SU-DHL-6 (cell line): Measurements from ENCODE around the gene MRFAP1.

Experiments used
- H2AFZ ChIP-seq: fragments of 200-600 bp; sonication (generic); 2 replicates; pipeline ENCODE4 v1.6.1; 2014; ENCODE audit warnings: low read depth, mild to moderate bottlenecking, moderate library complexity, mixed read lengths, antibody characterized with exemption, low read length; ENCODE audit not compliant: severe bottlenecking
- H3F3A ChIP-seq: fragments of 200-600 bp; shearing (Covaris generic); 2 replicates; pipeline ENCODE4 v1.6.0; 2016; ENCODE audit warnings: antibody characterized with exemption, mild to moderate bottlenecking; ENCODE audit not compliant: insufficient read depth
- H3K27ac ChIP-seq: fragments of 200-600 bp; sonication (generic); 2 replicates; pipeline ENCODE4 v1.5.1; 2016; ENCODE audit warnings: low read depth, mild to moderate bottlenecking, low read length, moderate library complexity, mixed read lengths
- H3K27me3 ChIP-seq: fragments of 200-600 bp; sonication (generic), shearing (Covaris generic); 2 replicates; pipeline ENCODE4 v1.6.0; 2014; ENCODE audit warnings: mild to moderate bottlenecking, low read length
- H3K36me3 ChIP-seq: fragments of 200-600 bp; sonication (generic); 2 replicates; pipeline ENCODE4 v1.6.1; 2014; ENCODE audit warnings: mild to moderate bottlenecking, low read length, mixed read lengths
- H3K4me2 ChIP-seq: fragments of 300-600, 200-600 bp; shearing (Covaris generic), sonication (generic); 2 replicates; pipeline ENCODE4 v1.6.0; 2014; ENCODE audit warnings: low read length, low read depth, mild to moderate bottlenecking; ENCODE audit not compliant: poor library complexity, severe bottlenecking
- H3K4me3 ChIP-seq: fragments of 200-600 bp; sonication (generic); 2 replicates; pipeline ENCODE4 v1.5.1; 2014; ENCODE audit warnings: antibody characterized with exemption, low read length, mild to moderate bottlenecking, mixed read lengths; ENCODE audit not compliant: insufficient read depth, poor library complexity, severe bottlenecking
- H3K79me2 ChIP-seq: fragments of 200-600 bp; sonication (generic); 2 replicates; pipeline ENCODE4 v1.6.1; 2014; ENCODE audit warnings: mild to moderate bottlenecking, low read length, moderate library complexity; ENCODE audit not compliant: insufficient read depth
- H3K9ac ChIP-seq: fragments of 200-600 bp; sonication (generic); 2 replicates; pipeline ENCODE4 v1.7.0; 2014; ENCODE audit warnings: mild to moderate bottlenecking, low read length
- H3K9me2 ChIP-seq: fragments of 200-600 bp; sonication (generic); replicated peaks from 2 replicates; pipeline ENCODE4 v1.6.1; 2014; ENCODE audit warnings: low read length; ENCODE audit not compliant: insufficient read depth
- H3K9me3 ChIP-seq: fragments of 200-600 bp; sonication (generic); 2 replicates; pipeline ENCODE4 v1.6.1; 2014; ENCODE audit warnings: low read length, mixed read lengths; ENCODE audit not compliant: insufficient read depth
- H4K20me1 ChIP-seq: fragments of 200-600 bp; sonication (generic); 2 replicates; pipeline ENCODE4 v1.6.1; 2014; ENCODE audit warnings: low read depth, mild to moderate bottlenecking, antibody characterized with exemption, low read length, moderate library complexity, mixed read lengths
- EZH2phosphoT487 ChIP-seq: fragments of 200-600 bp; sonication (generic), shearing (Covaris generic); conservative IDR thresholded peaks from 2 replicates; pipeline ENCODE4 v1.6.1; 2018; ENCODE audit warnings: mild to moderate bottlenecking, antibody characterized with exemption, low read length, moderate library complexity, mixed read lengths
- TF ChIP-seq, protein P1 (sequence below): fragments of 200-600 bp; sonication (generic); IDR thresholded peaks from one replicate; pipeline ENCODE4 v1.5.1; 2017; ENCODE audit warnings: antibody characterized with exemption, mild to moderate bottlenecking, low read length, moderate library complexity; ENCODE audit not compliant: insufficient read depth, poor library complexity, severe bottlenecking

Gene MRFAP1

DNA sequence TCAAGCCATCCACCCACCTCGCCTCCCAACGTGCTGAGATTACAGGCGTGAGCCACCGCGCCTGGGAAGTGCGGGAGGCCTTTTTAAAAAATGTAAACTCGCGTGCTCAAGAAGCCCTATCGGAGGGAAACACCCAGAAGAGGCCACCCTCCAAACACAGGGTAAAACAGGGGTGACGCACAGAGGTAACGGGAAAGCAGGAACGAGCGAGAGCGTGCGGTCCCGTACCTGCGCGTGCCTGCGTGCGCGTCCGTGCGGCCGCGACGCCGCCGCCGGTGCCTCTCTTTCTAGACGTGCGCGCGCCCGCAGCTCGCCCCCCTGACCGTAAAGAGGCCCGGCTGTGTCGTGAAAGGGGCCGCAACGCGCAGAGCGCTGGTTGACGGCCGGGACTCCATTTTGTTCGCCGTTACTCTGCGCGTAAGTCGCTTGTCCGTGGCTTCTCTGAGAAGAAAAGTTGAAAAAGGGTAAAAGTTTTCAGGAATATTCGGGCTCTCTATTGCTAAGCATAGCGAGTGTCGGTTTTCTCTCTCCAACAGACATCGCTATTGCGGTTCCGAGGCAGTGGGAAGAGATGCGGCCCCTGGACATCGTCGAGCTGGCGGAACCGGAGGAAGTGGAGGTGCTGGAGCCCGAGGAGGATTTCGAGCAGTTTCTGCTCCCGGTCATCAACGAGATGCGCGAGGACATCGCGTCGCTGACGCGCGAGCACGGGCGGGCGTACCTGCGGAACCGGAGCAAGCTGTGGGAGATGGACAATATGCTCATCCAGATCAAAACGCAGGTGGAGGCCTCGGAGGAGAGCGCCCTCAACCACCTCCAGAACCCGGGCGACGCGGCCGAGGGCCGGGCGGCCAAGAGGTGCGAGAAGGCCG lies at the start of gene MRFAP1:
Gene MRFAP1 (plus strand): TSS at position 394 of the 872 bp plus-strand sequence. CDS start 178 bp downstream, at position 572.
- peak within 1 kb of the TSS; percentile 73 for H3K27ac ChIP-seq
- no peaks in the 10 kb centered on the region for H3K9me3 ChIP-seq
- H4K20me1 ChIP-seq: peaks cover 18% of the 10 kb centered on the region; the same call in 1 of the 2 replicates
- peaks cover 17% of the 10 kb centered on the region for H3K79me2 ChIP-seq
- H3K36me3 ChIP-seq: peaks cover 16% of the 10 kb centered on the region
- peak within 1 kb of the TSS; percentile 83 for H3K4me3 ChIP-seq
- H3K27me3 ChIP-seq: no peaks in the 10 kb centered on the region
- H3K9ac ChIP-seq: peak within 1 kb of the TSS; percentile 93
- H2AFZ ChIP-seq: peak within 1 kb of the TSS; percentile 74
- peak within 1 kb of the TSS; percentile 83 for H3K4me2 ChIP-seq
- H3K9me2 ChIP-seq: no peaks in the 10 kb centered on the region
- no peak for TF ChIP-seq EZH2phosphoT487
- TF ChIP-seq, protein P1, sequence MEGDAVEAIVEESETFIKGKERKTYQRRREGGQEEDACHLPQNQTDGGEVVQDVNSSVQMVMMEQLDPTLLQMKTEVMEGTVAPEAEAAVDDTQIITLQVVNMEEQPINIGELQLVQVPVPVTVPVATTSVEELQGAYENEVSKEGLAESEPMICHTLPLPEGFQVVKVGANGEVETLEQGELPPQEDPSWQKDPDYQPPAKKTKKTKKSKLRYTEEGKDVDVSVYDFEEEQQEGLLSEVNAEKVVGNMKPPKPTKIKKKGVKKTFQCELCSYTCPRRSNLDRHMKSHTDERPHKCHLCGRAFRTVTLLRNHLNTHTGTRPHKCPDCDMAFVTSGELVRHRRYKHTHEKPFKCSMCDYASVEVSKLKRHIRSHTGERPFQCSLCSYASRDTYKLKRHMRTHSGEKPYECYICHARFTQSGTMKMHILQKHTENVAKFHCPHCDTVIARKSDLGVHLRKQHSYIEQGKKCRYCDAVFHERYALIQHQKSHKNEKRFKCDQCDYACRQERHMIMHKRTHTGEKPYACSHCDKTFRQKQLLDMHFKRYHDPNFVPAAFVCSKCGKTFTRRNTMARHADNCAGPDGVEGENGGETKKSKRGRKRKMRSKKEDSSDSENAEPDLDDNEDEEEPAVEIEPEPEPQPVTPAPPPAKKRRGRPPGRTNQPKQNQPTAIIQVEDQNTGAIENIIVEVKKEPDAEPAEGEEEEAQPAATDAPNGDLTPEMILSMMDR: no peak
- H3F3A ChIP-seq: peaks cover 5% of the 10 kb centered on the region; the same call in 1 of the 2 replicates

DNA sequence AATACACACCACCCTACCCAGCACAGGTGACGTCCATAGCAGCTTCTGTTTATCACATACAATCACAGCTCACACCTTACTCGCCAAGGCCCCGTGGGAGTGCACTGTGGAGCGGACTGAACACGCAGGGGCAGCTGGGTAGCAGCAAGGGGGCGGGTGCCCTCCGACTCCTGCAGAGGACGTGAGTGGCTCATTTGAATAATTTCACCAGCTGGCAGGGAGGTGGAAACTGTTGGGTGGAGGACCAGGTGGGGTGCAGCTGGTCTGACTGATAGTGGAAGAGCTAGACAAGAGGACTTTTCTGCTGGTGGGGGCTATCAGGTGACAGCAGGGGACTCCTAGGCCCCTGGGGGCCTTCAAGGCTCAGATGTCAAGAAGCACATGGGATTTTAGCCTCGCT lies 49.2 kb upstream of the MRFAP1 start:
- Histone ChIP-seq H3K79me2 (no peaks in the 10 kb centered on the region), H3K9ac (no peak overlapping the region), H3K4me3 (no peak overlapping the region), H3K9me2 (no peaks in the 10 kb centered on the region), H2AFZ (no peak overlapping the region), H3K9me3 (no peaks in the 10 kb centered on the region), H3K4me2 (no peak overlapping the region), H3K27me3 (no peaks in the 10 kb centered on the region), H4K20me1 (no peaks in the 10 kb centered on the region), H3K27ac (no peak overlapping the region), H3K36me3 (no peaks in the 10 kb centered on the region), H3F3A (no peaks in the 10 kb centered on the region)
- TF ChIP-seq, protein P1: no peak
- TF ChIP-seq EZH2phosphoT487: no peak

DNA sequence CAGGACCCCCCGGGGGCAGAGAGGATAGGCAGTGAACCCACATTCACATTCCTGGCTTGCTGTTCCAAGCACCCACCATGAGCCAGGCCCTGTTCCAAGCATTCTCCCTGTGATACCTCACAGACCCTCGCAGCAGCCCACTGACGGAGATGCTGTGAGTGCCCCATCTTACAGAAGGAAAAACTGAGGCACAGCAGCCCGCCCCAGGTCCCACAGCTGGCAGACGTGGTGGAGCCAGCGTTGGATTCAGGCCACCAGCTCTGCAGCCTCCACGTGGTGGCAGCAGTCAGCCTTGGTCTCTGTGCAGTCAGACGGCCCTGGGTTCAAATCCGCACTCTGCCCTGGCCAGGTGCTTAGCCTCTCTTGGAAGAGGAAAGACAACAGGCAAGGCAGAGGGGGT lies 48.7 kb upstream of the MRFAP1 start:
- no peaks in the 10 kb centered on the region for H3F3A ChIP-seq
- no peaks in the 10 kb centered on the region for H3K9me2 ChIP-seq
- no peak overlapping the region for H3K9ac ChIP-seq
- H3K9me3 ChIP-seq: no peaks in the 10 kb centered on the region
- no peak overlapping the region for H2AFZ ChIP-seq
- TF ChIP-seq EZH2phosphoT487: no peak
- TF ChIP-seq, protein P1: no peak
- no peak overlapping the region for H3K4me2 ChIP-seq
- no peaks in the 10 kb centered on the region for H3K79me2 ChIP-seq
- no peaks in the 10 kb centered on the region for H4K20me1 ChIP-seq
- no peak overlapping the region for H3K27ac ChIP-seq
- H3K27me3 ChIP-seq: no peaks in the 10 kb centered on the region
- H3K4me3 ChIP-seq: no peak overlapping the region
- no peaks in the 10 kb centered on the region for H3K36me3 ChIP-seq
